ENCODE data around the gene GGA1. TPM values are rescaled to one million over a fixed set of nuclear protein-coding genes. Genes with fewer than 3 reads are reported as not detected.

The GGA1 gene
- total RNA-seq, 4 donors from 2014 or later, result 16.7 to 78.0 (median 35.3) TPM

GRCh38 chr22:37624017-37624365 lies 15.4 kb downstream of the GGA1 start:
- no peak for TF ChIP-seq POLR2A (IDR thresholded peaks at IDR 0.05)
- TF ChIP-seq CTCF (IDR thresholded peaks at IDR 0.05), result no peak
- intact Hi-C loops (cut with DNase I; ENCODE audit: low total_unique reads), result no loop called here
- Histone ChIP-seq H3K36me3 (no peaks in the 10 kb centered on the region), H3K27me3 (no peaks in the 10 kb centered on the region), H3K9me3 (no peaks in the 10 kb centered on the region), H3K27ac (peak overlapping the region; percentile 30 to 87), H3K4me1 (peaks cover 7 to 8% of the 10 kb centered on the region in 2 donors), H3K4me3 (no peak overlapping the region)
- peak in 1 of 2 donors; percentile 24 for DNase-seq

GRCh38 chr22:37624876-37625275 lies 16.2 kb downstream of the GGA1 start:
- peak overlapping the region in 1 of 2 donors; percentile 87 for H3K27ac ChIP-seq
- no peaks in the 10 kb centered on the region for H3K36me3 ChIP-seq
- intact Hi-C loops (cut with DNase I; ENCODE audit: low total_unique reads), result no loop called here
- H3K9me3 ChIP-seq, result no peaks in the 10 kb centered on the region
- TF ChIP-seq CTCF (IDR thresholded peaks at IDR 0.05) (no peak), POLR2A (IDR thresholded peaks at IDR 0.05) (no peak)
- DNase-seq, result peak in 1 of 2 donors; percentile 18
- H3K27me3 ChIP-seq, result no peaks in the 10 kb centered on the region
- H3K4me3 ChIP-seq, result no peak overlapping the region
- peaks cover 7 to 8% of the 10 kb centered on the region in 2 donors for H3K4me1 ChIP-seq

- no peaks in the 10 kb centered on the region for H3K27me3 ChIP-seq
- peak in 1 of 2 donors; percentile 31 for DNase-seq
- H3K9me3 ChIP-seq, result no peaks in the 10 kb centered on the region
- TF ChIP-seq POLR2A (IDR thresholded peaks at IDR 0.05) (no peak), CTCF (IDR thresholded peaks at IDR 0.05) (no peak)
- H3K36me3 ChIP-seq, result no peaks in the 10 kb centered on the region
- intact Hi-C loops (cut with DNase I; ENCODE audit: low total_unique reads), result no loop called here
- H3K27ac ChIP-seq, result peak overlapping the region; percentile 79 to 87
- peaks cover 7 to 8% of the 10 kb centered on the region in 2 donors for H3K4me1 ChIP-seq
- no peak overlapping the region for H3K4me3 ChIP-seq
These were observed 17.1 kb downstream of the GGA1 start for GRCh38 chr22:37625737-37626136.

GRCh38 chr22:37626144-37626543 lies 17.5 kb downstream of the GGA1 start:
- Histone ChIP-seq H3K4me1 (peaks cover 7 to 8% of the 10 kb centered on the region in 2 donors), H3K36me3 (no peaks in the 10 kb centered on the region), H3K27me3 (no peaks in the 10 kb centered on the region), H3K27ac (peak overlapping the region; percentile 79 to 87), H3K9me3 (no peaks in the 10 kb centered on the region), H3K4me3 (no peak overlapping the region)
- intact Hi-C loops (cut with DNase I; ENCODE audit: low total_unique reads), result no loop called here
- TF ChIP-seq POLR2A (IDR thresholded peaks at IDR 0.05) (no peak), CTCF (IDR thresholded peaks at IDR 0.05) (peak in 2 of 4 experiments; percentile 25 to 27)
- DNase-seq, result peak; percentile 92

- Histone ChIP-seq H3K4me3 (no peak overlapping the region), H3K27me3 (no peaks in the 10 kb centered on the region), H3K27ac (peak overlapping the region; percentile 79 to 87), H3K9me3 (no peaks in the 10 kb centered on the region), H3K36me3 (no peaks in the 10 kb centered on the region), H3K4me1 (peaks cover 7 to 8% of the 10 kb centered on the region in 2 donors)
- intact Hi-C loops (cut with DNase I; ENCODE audit: low total_unique reads), result no loop called here
- TF ChIP-seq POLR2A (IDR thresholded peaks at IDR 0.05), result no peak
- no peak for TF ChIP-seq CTCF (IDR thresholded peaks at IDR 0.05)
- DNase-seq, result no peak
These were observed 18.0 kb downstream of the GGA1 start for GRCh38 chr22:37626556-37627075.
